OCI-LY7 (cell line): ENCODE measurements around the gene HPN. TPM values are rescaled to one million over a fixed set of nuclear protein-coding genes. Genes with fewer than 3 reads are reported as not detected.

ENCODE experiments used
- BruUV-seq: library from RNA; stranded (reverse); fragments of 400-500 nt; replicated peaks from 2 replicates; lab custom pipeline; 2021; lab: Mats Ljungman, UMichigan
- CTCF ChIA-PET: fragments of 300-600 bp; sonication (Branson Sonifier 250); formaldehyde crosslinking; loops from one replicate; lab custom pipeline; 2022; ENCODE audit warnings: antibody characterized with exemption; ENCODE audit not compliant: unreplicated experiment; lab: Charles Lee
- POLR2A ChIA-PET: fragments of 300-600 bp; sonication (Branson Sonifier 250); formaldehyde crosslinking; loops from one replicate; lab custom pipeline; 2022; ENCODE audit warnings: antibody characterized with exemption; lab: Charles Lee
- DNase-seq: peaks from one replicate; pipeline ENCODE4 v3.0.0-alpha.2; 2015; ENCODE audit warnings: low spot score
- H2AFZ ChIP-seq: fragments of 200-600 bp; sonication (generic), shearing (Covaris generic); 2 replicates; pipeline ENCODE4 v1.6.1; 2014; ENCODE audit warnings: mild to moderate bottlenecking, antibody characterized with exemption, low read length, moderate library complexity
- H3K27ac ChIP-seq: fragments of 200-600 bp; sonication (generic); 2 replicates; pipeline ENCODE4 v1.5.1; 2014; ENCODE audit warnings: mixed run types, low read depth, mild to moderate bottlenecking, moderate library complexity, low read length, inconsistent platforms; ENCODE audit not compliant: poor library complexity, severe bottlenecking
- H3K36me3 ChIP-seq: fragments of 200-600 bp; sonication (generic); 2 replicates; pipeline ENCODE4 v1.6.1; 2014; ENCODE audit warnings: mild to moderate bottlenecking, antibody characterized with exemption, low read length, moderate library complexity, mixed read lengths; ENCODE audit not compliant: insufficient read depth
- H3K4me1 ChIP-seq: fragments of 200-600 bp; sonication (generic); 2 replicates; pipeline ENCODE4 v1.5.1; 2014; ENCODE audit warnings: mild to moderate bottlenecking, low read length; ENCODE audit not compliant: insufficient read depth, poor library complexity, severe bottlenecking
- H3K4me2 ChIP-seq: fragments of 200-600 bp; sonication (generic); 2 replicates; pipeline ENCODE4 v1.6.1; 2014; ENCODE audit warnings: mild to moderate bottlenecking, low read length
- H3K4me3 ChIP-seq: fragments of 200-600 bp; sonication (generic); 2 replicates; pipeline ENCODE4 v1.5.1; 2014; ENCODE audit warnings: mild to moderate bottlenecking, low read depth, low read length; ENCODE audit not compliant: poor library complexity, severe bottlenecking
- H3K79me2 ChIP-seq: fragments of 200-600 bp; sonication (generic); 2 replicates; pipeline ENCODE4 v1.6.1; 2016; ENCODE audit warnings: low read depth, mild to moderate bottlenecking, low read length, moderate library complexity, mixed read lengths; ENCODE audit not compliant: insufficient read depth
- H3K9me2 ChIP-seq: fragments of 200-600 bp; sonication (generic); 2 replicates; pipeline ENCODE4 v1.6.1; 2016; ENCODE audit warnings: mild to moderate bottlenecking, low read length, mixed read lengths; ENCODE audit not compliant: insufficient read depth
- H3K9me3 ChIP-seq: fragments of 200-600 bp; sonication (generic); 2 replicates; pipeline ENCODE4 v1.6.1; 2014; ENCODE audit warnings: mild to moderate bottlenecking, mixed run types, low read length, mixed read lengths
- H4K20me1 ChIP-seq: fragments of 200-600 bp; sonication (generic); 2 replicates; pipeline ENCODE4 v1.6.1; 2014; ENCODE audit warnings: mild to moderate bottlenecking, antibody characterized with exemption, low read length, moderate library complexity, mixed read lengths; ENCODE audit not compliant: insufficient read depth
- EZH2phosphoT487 ChIP-seq: fragments of 200-600 bp; sonication (generic); IDR thresholded peaks from 2 replicates; pipeline ENCODE4 v1.6.1; 2018; ENCODE audit warnings: low read depth, borderline replicate concordance, mild to moderate bottlenecking, mixed run types, antibody characterized with exemption, low read length, moderate library complexity, mixed read lengths
- intact Hi-C: fragments of 100-400 bp; cut with micrococcal nuclease; formaldehyde crosslinking; loops from one replicate; pipeline ENCODE4 v1.10.0; 2022; ENCODE audit not compliant: unreplicated experiment
- total RNA-seq, 2 experiments: library from RNA; depleted of rRNA in 1 of 2; stranded (reverse); fragments of >200 nt in 1 of 2; shearing (Covaris generic) in 1 of 2; gene quantifications; 2 replicates each; pipeline ENCODE4 v1.2.3, GENCODE V29; 2014 to 2022
- TF ChIP-seq, protein P1 (sequence below): fragments of 200-600 bp; sonication (generic); conservative IDR thresholded peaks from 2 replicates; pipeline ENCODE4 v1.5.1; 2014; ENCODE audit warnings: mild to moderate bottlenecking, antibody characterized with exemption, low read length, moderate library complexity, mixed read lengths

Gene HPN
- total RNA-seq, 2 experiments from 2014 or later: 0.17 to 0.19 TPM

- intact Hi-C loops: no loop called here
- peak overlapping the region; percentile 88 for H3K27ac ChIP-seq
- peaks cover 58% of the 10 kb centered on the region for H3K79me2 ChIP-seq
- peak overlapping the region; percentile 73 for H3K4me3 ChIP-seq
- DNase-seq: peak; percentile 89
- H2AFZ ChIP-seq: no peak overlapping the region
- peaks cover 63% of the 10 kb centered on the region for H3K4me1 ChIP-seq
- H3K9me3 ChIP-seq: no peaks in the 10 kb centered on the region
- peak overlapping the region; percentile 95 for H3K4me2 ChIP-seq
- POLR2A ChIA-PET: interaction anchor here (0.5 to 0.7 kb wide), 3 partner anchors 235 to 459 kb away, joined by 3 to 4 read pairs (median 4); no protein-coding TSS in a partner anchor
- no TSS peak for BruUV-seq
- H3K9me2 ChIP-seq: no peaks in the 10 kb centered on the region
- peaks cover 10% of the 10 kb centered on the region; the same call in 1 of the 2 replicates for H4K20me1 ChIP-seq
- TF ChIP-seq, protein P1, sequence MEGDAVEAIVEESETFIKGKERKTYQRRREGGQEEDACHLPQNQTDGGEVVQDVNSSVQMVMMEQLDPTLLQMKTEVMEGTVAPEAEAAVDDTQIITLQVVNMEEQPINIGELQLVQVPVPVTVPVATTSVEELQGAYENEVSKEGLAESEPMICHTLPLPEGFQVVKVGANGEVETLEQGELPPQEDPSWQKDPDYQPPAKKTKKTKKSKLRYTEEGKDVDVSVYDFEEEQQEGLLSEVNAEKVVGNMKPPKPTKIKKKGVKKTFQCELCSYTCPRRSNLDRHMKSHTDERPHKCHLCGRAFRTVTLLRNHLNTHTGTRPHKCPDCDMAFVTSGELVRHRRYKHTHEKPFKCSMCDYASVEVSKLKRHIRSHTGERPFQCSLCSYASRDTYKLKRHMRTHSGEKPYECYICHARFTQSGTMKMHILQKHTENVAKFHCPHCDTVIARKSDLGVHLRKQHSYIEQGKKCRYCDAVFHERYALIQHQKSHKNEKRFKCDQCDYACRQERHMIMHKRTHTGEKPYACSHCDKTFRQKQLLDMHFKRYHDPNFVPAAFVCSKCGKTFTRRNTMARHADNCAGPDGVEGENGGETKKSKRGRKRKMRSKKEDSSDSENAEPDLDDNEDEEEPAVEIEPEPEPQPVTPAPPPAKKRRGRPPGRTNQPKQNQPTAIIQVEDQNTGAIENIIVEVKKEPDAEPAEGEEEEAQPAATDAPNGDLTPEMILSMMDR: no peak
- no peak for TF ChIP-seq EZH2phosphoT487
- peaks cover 44% of the 10 kb centered on the region for H3K36me3 ChIP-seq
- CTCF ChIA-PET: no interaction called here
These were observed 40.6 kb upstream of the HPN start for GRCh38 chr19:35000647-35001501.

DNA sequence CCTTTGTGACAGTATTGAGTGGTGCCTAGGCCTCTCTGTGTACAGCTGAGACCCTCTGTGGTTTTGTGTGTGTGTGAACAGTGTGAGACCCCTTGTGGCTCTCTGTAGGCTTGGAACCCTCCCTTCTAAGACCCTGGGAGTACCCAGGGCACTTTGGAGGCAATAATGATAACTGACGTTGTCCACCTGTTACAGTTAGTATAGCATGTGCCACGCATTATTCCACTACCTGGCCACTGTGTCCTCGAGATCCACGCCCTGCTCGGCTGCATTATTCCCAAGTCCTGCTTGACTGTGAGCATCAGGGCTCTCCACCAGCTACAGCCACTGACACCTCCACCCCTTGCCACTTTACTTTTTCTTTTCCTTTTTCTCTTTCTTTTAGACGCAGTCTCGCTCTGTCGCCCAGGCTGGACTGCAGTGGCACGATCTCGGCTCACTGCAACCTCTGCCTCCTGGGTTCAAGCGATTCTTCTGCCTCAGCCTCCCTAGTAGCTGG is 39.4 kb upstream of the HPN start:
- peaks cover 69% of the 10 kb centered on the region for H3K79me2 ChIP-seq
- DNase-seq: no peak
- intact Hi-C loops: loop anchor here (2.0 kb wide), 1 partner anchor 29 kb away; no protein-coding TSS in a partner anchor
- H4K20me1 ChIP-seq: peaks cover 10% of the 10 kb centered on the region; the same call in 1 of the 2 replicates
- peak overlapping the region; percentile 95 for H3K4me2 ChIP-seq
- ChIA-PET CTCF (no interaction called here), POLR2A (no interaction called here)
- H3K4me1 ChIP-seq: peaks cover 57% of the 10 kb centered on the region
- H3K9me2 ChIP-seq: no peaks in the 10 kb centered on the region
- no peak overlapping the region for H2AFZ ChIP-seq
- H3K4me3 ChIP-seq: peak overlapping the region; percentile 73
- BruUV-seq: no TSS peak
- no peaks in the 10 kb centered on the region for H3K9me3 ChIP-seq
- H3K36me3 ChIP-seq: peaks cover 56% of the 10 kb centered on the region
- TF ChIP-seq, protein P1: no peak
- no peak for TF ChIP-seq EZH2phosphoT487
- peak overlapping the region; percentile 88 for H3K27ac ChIP-seq
